ACC112 (cell line): ENCODE results near the gene AP3S2.
"Not testable (repeated sequence)": the region's sequence is repeated elsewhere in the genome, so short reads cannot be mapped to it uniquely, and the experiment has no call there.

ENCODE experiments used
- H2AFZ ChIP-seq: fragments of 200-600 bp; sonication (generic); one replicate; pipeline ENCODE4 v1.6.0; 2017; ENCODE audit warnings: antibody characterized with exemption, low read length; ENCODE audit not compliant: unreplicated experiment
- H3K27ac ChIP-seq: fragments of 200-600 bp; sonication (generic); 2 replicates; pipeline ENCODE4 v1.5.1; 2014; ENCODE audit warnings: low read depth, mild to moderate bottlenecking, antibody characterized with exemption, low read length, moderate library complexity
- H3K27me3 ChIP-seq: fragments of 200-600 bp; sonication (generic); 2 replicates; pipeline ENCODE4 v1.6.1; 2014; ENCODE audit warnings: mild to moderate bottlenecking, antibody characterized with exemption, low read length, moderate library complexity, mixed read lengths; ENCODE audit not compliant: insufficient read depth
- H3K36me3 ChIP-seq: fragments of 200-600 bp; sonication (generic); 2 replicates; pipeline ENCODE4 v1.6.1; 2016; ENCODE audit warnings: mild to moderate bottlenecking, antibody characterized with exemption, low read length, moderate library complexity, mixed read lengths; ENCODE audit not compliant: insufficient read depth
- H3K4me1 ChIP-seq: fragments of 200-600 bp; sonication (generic); one replicate; pipeline ENCODE4 v1.6.1; 2016; ENCODE audit warnings: low read length, mixed read lengths; ENCODE audit not compliant: insufficient read depth, unreplicated experiment, control insufficient read depth
- H3K4me3 ChIP-seq: fragments of 200-600 bp; sonication (generic); 2 replicates; pipeline ENCODE4 v1.5.1; 2014; ENCODE audit warnings: mild to moderate bottlenecking, low read depth, low read length
- H3K79me2 ChIP-seq: fragments of 200-600 bp; sonication (generic); one replicate; pipeline ENCODE4 v1.6.0; 2016; ENCODE audit warnings: low read length; ENCODE audit not compliant: control insufficient read depth, unreplicated experiment, insufficient read depth

AP3S2 gene

DNA sequence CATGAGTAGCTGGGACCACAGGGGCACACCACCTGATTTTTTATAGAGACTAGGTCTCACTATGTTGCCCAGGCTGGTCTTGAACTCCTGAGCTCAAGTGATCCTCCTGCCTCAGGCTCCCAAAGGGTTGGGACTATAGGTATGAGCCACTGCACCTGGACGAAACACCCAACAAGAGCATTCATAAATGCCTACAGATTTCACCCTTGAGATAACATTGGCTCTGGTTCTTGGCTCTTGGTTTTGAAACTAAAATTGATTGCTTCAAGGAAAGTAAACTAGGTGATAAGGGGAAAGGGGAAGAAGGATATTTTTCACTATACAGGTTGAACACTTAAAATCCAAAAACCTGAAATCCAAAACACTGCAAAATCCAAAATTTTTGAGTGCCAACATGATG, 10.3 kb downstream of the AP3S2 start:
- H3K36me3 ChIP-seq: peaks cover 4% of the 10 kb centered on the region; the same call in 1 of the 2 replicates

DNA sequence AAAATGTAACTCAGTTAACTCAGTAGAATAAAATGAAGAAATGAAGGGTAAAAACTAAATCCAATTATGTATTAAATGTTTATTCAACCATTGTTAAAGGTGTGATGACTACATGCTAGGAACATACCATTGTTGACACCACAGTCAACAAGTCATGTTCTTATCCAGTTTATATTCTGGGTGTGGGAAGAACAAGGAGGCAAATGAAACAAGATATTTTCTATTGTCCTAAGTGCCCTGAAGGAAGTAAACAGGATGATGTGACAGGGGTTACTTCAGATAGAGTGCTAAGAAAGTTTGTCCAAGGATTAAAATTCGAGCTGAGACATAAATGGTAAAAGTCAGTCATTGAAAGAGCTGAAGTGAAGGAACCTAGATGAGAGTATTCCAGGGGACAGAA, 13.1 kb downstream of the AP3S2 start:
- Histone ChIP-seq H3K27me3 (no peaks in the 10 kb centered on the region), H3K4me1 (no peaks in the 10 kb centered on the region), H3K27ac (no peak overlapping the region), H3K36me3 (no peaks in the 10 kb centered on the region; the same call in 1 of the 2 replicates), H3K79me2 (no peaks in the 10 kb centered on the region), H3K4me3 (no peak overlapping the region), H2AFZ (no peak overlapping the region)

More for the DNA sequence above, 10.3 kb downstream of the AP3S2 start:
- H3K79me2 ChIP-seq: no peaks in the 10 kb centered on the region
- H2AFZ ChIP-seq: no peak overlapping the region
- H3K4me1 ChIP-seq: peaks cover 2% of the 10 kb centered on the region
- H3K27me3 ChIP-seq: no peaks in the 10 kb centered on the region
- no peak overlapping the region for H3K27ac ChIP-seq
- no peak overlapping the region for H3K4me3 ChIP-seq

DNA sequence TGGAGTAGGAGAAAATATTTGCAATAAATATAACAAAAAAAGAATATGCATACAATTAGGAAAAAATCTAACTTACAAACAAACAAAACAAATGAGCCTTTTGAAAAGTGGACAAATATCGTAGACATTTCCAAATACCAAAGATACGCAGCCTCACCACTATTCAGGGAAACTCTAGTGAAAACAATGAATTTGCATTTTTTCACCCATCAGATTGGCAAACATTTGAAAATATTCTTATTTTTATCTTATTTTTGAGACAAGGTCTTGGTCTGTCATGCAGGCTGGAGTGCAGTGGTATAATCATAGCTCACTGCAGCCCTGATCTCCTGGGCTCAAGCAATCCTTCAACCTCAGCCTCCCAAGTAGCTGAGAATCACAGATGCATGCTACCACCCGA, 15.5 kb downstream of the AP3S2 start:
- Histone ChIP-seq H2AFZ (no peak overlapping the region), H3K27ac (no peak overlapping the region), H3K36me3 (no peaks in the 10 kb centered on the region; the same call in 1 of the 2 replicates), H3K27me3 (no peaks in the 10 kb centered on the region), H3K4me1 (no peaks in the 10 kb centered on the region), H3K4me3 (no peak overlapping the region), H3K79me2 (no peaks in the 10 kb centered on the region)

DNA sequence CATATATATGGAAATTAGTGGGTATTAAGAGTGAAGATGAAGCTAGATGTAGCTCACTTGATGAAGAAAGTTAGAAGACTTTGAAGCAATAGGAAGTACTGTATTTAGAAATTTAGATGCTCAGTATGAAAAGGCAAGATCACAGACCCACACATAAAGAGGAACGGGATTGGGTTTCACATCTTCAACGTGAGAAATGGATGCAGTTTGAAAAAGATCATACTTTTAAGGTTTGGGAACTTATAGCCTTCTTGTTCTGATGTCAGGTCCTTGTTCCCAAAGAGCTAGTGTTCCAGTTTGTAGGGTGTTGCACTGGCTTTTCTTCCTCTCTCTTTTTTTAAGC, 16.7 kb downstream of the AP3S2 start:
- Histone ChIP-seq H3K4me3 (no peak overlapping the region), H3K36me3 (no peaks in the 10 kb centered on the region), H3K27me3 (no peaks in the 10 kb centered on the region), H3K4me1 (no peaks in the 10 kb centered on the region), H2AFZ (no peak overlapping the region), H3K27ac (no peak overlapping the region), H3K79me2 (no peaks in the 10 kb centered on the region)

DNA sequence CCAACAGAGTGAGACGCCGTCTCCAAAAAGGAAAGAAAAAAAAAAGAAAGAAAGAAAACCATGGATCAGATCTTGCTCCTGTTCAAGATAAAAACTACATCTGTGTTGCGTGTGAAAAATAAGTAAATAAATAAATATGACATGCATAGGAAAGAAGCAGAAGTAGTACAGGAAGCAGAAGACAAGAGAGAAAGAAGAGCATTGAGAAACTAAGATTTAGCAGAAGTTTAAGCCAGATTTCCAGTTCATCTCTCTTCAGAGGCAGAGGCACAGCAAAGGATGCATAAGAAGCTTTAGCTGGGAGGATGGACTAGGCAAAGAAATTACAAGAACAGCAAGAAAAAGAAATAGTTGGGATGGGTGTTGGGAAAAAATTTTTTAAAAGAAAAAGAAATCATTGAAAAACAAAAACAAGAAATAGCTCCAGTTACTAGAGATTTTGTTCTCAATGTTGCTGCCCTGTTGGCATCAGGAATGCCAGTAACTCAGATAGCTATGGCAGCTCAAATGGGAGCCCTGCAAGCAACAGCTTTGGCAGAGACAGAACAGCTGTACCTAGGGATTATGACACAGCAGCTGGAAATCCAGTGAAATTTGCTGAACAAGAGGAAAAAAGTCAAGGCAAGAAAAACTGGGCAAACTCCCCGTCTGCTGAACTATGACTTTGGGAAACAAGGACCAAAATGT, 17.3 kb downstream of the AP3S2 start:
- no peaks in the 10 kb centered on the region for H3K27me3 ChIP-seq
- H3K27ac ChIP-seq: no peak overlapping the region
- no peaks in the 10 kb centered on the region for H3K79me2 ChIP-seq
- H2AFZ ChIP-seq: no peak overlapping the region
- no peaks in the 10 kb centered on the region for H3K4me1 ChIP-seq
- no peak overlapping the region for H3K4me3 ChIP-seq
- no peaks in the 10 kb centered on the region for H3K36me3 ChIP-seq

DNA sequence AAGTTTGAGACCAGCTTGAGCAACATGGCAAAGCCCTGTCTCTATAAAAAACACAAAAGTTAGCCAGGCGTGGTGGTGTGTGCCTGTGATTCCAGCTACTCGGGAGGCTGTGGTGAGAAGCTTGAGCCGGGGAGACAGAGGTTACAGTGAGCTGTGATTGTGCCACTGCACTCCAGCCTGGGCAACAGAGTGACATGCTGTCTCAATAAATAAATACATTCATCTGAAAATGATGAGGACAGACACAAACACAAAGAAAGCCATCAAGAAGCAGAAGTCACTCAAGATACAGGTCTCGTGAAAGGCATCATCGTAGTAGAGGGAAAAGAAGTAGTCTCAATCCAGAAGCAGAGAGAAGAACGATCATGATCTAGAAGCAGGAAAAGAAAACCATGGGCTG, 18.1 kb downstream of the AP3S2 start:
- no peaks in the 10 kb centered on the region for H3K27me3 ChIP-seq
- no peak overlapping the region for H2AFZ ChIP-seq
- 0 out of 2 replicates have a peak, but pooled peaks cover under 1% of the 10 kb centered on the region for H3K36me3 ChIP-seq
- H3K79me2 ChIP-seq: no peaks in the 10 kb centered on the region
- H3K4me1 ChIP-seq: no peaks in the 10 kb centered on the region
- no peak overlapping the region for H3K4me3 ChIP-seq
- H3K27ac ChIP-seq: no peak overlapping the region

DNA sequence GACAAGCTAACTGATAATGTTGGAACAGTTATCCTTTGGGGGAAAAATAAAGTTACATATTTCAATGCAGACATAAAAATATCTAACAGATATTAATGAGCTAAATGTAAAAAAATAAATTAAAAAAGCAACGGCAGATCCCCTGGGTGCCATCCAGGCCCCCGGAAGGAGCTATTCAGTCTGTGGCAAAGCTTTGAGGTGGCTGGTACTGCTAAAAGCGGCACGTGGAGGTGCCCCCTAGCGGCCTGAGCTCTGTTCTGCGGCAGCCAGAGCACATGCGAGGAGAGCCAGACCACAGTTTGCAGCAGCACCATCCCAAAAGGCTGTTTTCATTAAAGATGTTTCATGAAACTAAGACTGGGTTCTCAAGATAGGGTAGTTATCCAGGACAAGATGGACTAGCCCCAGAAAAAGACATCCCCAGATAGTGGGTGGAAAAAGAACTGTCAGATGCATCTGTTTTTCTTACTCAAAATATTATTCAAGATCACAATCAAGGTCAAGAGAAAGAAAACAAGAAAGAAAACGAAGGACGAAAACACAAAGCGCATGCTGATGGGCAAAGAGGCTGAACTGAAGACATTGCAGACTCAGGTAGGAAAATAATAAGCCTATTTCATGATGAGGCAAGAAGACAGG, 18.7 kb downstream of the AP3S2 start:
- no peak overlapping the region for H3K27ac ChIP-seq
- no peaks in the 10 kb centered on the region for H3K4me1 ChIP-seq
- no peaks in the 10 kb centered on the region for H3K79me2 ChIP-seq
- H3K27me3 ChIP-seq: no peaks in the 10 kb centered on the region
- no peak overlapping the region for H2AFZ ChIP-seq
- H3K36me3 ChIP-seq: peaks cover 8% of the 10 kb centered on the region; the same call in 1 of the 2 replicates
- H3K4me3 ChIP-seq: no peak overlapping the region

DNA sequence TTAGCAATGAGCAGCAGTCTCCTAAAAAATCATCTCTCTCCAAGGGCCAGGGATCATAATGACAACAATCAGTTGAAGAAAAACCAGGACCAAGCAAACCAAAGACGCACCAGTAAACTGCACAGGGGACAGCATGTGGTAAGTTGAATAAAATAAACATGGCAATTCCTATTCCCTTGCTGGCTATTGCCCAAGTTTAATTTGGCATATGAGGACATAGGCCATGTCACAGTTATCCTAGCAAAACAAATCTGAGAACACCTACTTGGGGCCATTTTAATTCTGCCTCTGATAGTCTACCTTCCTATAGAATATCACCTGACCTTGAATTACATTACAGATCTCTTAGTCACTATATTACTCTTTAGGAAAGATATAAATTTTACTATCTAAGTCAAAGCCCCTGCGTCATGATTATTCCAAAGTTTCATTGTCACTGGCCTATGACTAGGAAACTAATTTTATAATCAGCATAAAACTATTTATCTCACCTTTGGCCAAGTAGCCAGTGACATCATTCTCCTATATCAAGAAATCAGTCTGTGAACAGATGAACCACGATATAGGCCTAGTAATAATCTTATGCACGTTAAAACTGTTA, 23.0 kb downstream of the AP3S2 start:
- Histone ChIP-seq H3K4me1 (no peaks in the 10 kb centered on the region), H3K36me3 (peaks cover 8% of the 10 kb centered on the region; the same call in 1 of the 2 replicates), H3K79me2 (no peaks in the 10 kb centered on the region), H2AFZ (no peak overlapping the region), H3K27me3 (no peaks in the 10 kb centered on the region), H3K4me3 (no peak overlapping the region), H3K27ac (no peak overlapping the region)

DNA sequence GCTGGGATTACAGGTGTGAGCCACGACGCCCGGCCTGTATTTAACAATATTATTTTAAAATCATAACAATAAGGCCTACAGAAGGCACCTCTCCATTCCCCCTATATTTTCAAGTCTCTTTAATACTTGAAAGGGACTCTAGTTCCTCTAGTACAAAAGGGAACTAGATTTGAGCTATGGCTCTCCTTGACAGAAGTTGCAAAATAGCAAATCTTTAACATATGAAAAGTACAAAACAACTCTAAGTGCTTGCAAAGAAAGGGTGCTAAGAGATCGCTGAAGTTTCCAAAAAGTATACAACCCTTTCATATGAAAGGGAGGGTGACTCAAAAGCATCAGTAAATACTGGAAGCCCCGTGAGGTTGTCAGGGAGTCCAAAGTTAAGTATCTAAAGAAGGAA, 23.8 kb downstream of the AP3S2 start:
- Histone ChIP-seq H3K4me1 (no peaks in the 10 kb centered on the region), H3K27me3 (no peaks in the 10 kb centered on the region), H3K4me3 (no peak overlapping the region), H2AFZ (no peak overlapping the region), H3K27ac (no peak overlapping the region), H3K79me2 (no peaks in the 10 kb centered on the region), H3K36me3 (peaks cover 15% of the 10 kb centered on the region; the same call in 1 of the 2 replicates)

DNA sequence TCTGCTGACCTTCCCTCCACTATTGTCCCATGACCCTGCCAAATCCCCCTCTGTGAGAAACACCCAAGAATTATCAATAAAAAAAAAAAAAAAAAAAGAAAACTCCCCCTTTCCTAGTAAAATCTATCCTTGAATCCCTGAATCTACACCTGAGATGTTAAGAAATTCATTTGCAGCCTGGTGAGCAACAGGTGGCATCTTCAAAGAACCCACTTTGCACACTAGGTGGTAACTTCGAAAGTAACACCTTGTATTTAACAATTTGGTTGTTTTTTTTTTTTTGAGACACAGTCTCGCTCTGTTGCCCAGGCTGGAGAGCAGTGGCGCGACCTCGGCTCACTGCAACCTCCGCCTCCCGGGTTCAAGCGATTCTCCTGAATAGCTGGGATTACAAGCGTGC, 24.3 kb downstream of the AP3S2 start:
- not testable (repeated sequence) for H3K27me3 ChIP-seq, H3K27ac ChIP-seq, H3K79me2 ChIP-seq, H3K4me1 ChIP-seq, H2AFZ ChIP-seq, H3K4me3 ChIP-seq
- peaks cover 15% of the 10 kb centered on the region; the same call in 1 of the 2 replicates for H3K36me3 ChIP-seq
